ENCODE data around the gene STIM2. TPM values are rescaled to one million over a fixed set of nuclear protein-coding genes. Genes with fewer than 3 reads are reported as not detected.

STIM2 gene
- total and polyA plus RNA-seq, 9 of the 15 experiments (the other 6 are each of a cell fraction or from before 2014, with no cell fraction given) = 7.2 to 26.8 (median 15.4) TPM

DNA sequence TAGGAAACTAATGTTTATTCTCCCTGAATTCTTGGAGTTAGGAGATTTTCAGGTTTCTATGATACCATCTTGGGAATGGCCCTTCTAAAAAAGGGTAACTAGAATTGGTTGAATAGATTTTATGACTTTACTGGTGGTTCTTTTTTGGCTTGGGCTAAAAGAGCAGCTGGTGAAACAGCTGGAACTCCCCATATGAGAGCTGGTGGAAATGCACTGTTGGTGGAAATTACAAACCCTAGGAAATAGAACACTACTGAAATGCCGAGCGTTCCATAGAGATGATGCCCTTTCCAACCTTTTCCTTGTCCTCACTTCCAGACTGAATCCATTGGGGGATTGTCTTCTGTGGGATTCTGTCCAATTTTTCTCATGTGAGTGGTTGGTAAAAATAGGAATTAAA lies 139.5 kb downstream of the STIM2 start:
- no peaks in the 10 kb centered on the region for H3K79me2 ChIP-seq (ENCODE audit: control insufficient read depth, insufficient read depth, low read length)
- no TSS peak for BruUV-seq (replicated peaks)
- POLR2A ChIA-PET = no interaction called here
- TF ChIP-seq ZNF239 (CRISPR knock-in tag; IDR thresholded peaks at IDR 0.05) (no peak), GTF2F1 (IDR thresholded peaks at IDR 0.05; ENCODE audit: low read depth, low read length) (no peak), XRCC3 (IDR thresholded peaks at IDR 0.05) (no peak), CBX1 (IDR thresholded peaks at IDR 0.05; ENCODE audit: low read depth) (no peak), NBN (IDR thresholded peaks at IDR 0.05; ENCODE audit: low read depth) (no peak), ESRRA (IDR thresholded peaks at IDR 0.05; ENCODE audit: borderline replicate concordance, low read depth) (no peak), MNT (conservative IDR thresholded peaks at IDR 0.05) (no peak), MYC (IDR thresholded peaks at IDR 0.05; ENCODE audit: low read depth, low read length) (no peak), MYC (CRISPR knock-in tag; IDR thresholded peaks at IDR 0.05; ENCODE audit: borderline replicate concordance, low read depth) (no peak), ZNF282 (CRISPR knock-in tag; IDR thresholded peaks at IDR 0.05) (no peak), U2AF2 (optimal IDR thresholded peaks at IDR 0.05; ENCODE audit: low read depth, low read length) (no peak), CTBP1 (IDR thresholded peaks at IDR 0.05; ENCODE audit: borderline replicate concordance) (no peak), KAT8 (IDR thresholded peaks at IDR 0.05; ENCODE audit: low read depth) (no peak), HMG20B (CRISPR knock-in tag; IDR thresholded peaks at IDR 0.05) (no peak)
- TF ChIP-seq, protein P1, sequence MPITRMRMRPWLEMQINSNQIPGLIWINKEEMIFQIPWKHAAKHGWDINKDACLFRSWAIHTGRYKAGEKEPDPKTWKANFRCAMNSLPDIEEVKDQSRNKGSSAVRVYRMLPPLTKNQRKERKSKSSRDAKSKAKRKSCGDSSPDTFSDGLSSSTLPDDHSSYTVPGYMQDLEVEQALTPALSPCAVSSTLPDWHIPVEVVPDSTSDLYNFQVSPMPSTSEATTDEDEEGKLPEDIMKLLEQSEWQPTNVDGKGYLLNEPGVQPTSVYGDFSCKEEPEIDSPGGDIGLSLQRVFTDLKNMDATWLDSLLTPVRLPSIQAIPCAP (CRISPR knock-in tag; IDR thresholded peaks at IDR 0.05; ENCODE audit: borderline replicate concordance) = no peak
- TF ChIP-seq, protein P2, sequence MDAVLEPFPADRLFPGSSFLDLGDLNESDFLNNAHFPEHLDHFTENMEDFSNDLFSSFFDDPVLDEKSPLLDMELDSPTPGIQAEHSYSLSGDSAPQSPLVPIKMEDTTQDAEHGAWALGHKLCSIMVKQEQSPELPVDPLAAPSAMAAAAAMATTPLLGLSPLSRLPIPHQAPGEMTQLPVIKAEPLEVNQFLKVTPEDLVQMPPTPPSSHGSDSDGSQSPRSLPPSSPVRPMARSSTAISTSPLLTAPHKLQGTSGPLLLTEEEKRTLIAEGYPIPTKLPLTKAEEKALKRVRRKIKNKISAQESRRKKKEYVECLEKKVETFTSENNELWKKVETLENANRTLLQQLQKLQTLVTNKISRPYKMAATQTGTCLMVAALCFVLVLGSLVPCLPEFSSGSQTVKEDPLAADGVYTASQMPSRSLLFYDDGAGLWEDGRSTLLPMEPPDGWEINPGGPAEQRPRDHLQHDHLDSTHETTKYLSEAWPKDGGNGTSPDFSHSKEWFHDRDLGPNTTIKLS (IDR thresholded peaks at IDR 0.05; ENCODE audit: borderline replicate concordance, low read depth) = no peak
- TF ChIP-seq, protein P3, sequence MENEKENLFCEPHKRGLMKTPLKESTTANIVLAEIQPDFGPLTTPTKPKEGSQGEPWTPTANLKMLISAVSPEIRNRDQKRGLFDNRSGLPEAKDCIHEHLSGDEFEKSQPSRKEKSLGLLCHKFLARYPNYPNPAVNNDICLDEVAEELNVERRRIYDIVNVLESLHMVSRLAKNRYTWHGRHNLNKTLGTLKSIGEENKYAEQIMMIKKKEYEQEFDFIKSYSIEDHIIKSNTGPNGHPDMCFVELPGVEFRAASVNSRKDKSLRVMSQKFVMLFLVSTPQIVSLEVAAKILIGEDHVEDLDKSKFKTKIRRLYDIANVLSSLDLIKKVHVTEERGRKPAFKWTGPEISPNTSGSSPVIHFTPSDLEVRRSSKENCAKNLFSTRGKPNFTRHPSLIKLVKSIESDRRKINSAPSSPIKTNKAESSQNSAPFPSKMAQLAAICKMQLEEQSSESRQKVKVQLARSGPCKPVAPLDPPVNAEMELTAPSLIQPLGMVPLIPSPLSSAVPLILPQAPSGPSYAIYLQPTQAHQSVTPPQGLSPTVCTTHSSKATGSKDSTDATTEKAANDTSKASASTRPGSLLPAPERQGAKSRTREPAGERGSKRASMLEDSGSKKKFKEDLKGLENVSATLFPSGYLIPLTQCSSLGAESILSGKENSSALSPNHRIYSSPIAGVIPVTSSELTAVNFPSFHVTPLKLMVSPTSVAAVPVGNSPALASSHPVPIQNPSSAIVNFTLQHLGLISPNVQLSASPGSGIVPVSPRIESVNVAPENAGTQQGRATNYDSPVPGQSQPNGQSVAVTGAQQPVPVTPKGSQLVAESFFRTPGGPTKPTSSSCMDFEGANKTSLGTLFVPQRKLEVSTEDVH (IDR thresholded peaks at IDR 0.05; ENCODE audit: low read depth, partially characterized antibody) = no peak

More for the DNA sequence above, 139.5 kb downstream of the STIM2 start:
- H3K9me3 ChIP-seq (replicated peaks; ENCODE audit: control insufficient read depth, insufficient read depth, low read depth, low read length) = no peaks in the 10 kb centered on the region
- H3K27me3 ChIP-seq (ENCODE audit: control insufficient read depth in 2 of 2, insufficient read depth in 2 of 2, low read length in 2 of 2) = no peaks in the 10 kb centered on the region
- no peak overlapping the region for H2AFZ ChIP-seq (ENCODE audit: low read depth, low read length)
- no peaks in the 10 kb centered on the region for H3K4me1 ChIP-seq (replicated peaks in 1 of 2; ENCODE audit: control insufficient read depth in 2 of 2, insufficient read depth in 2 of 2, low read length in 2 of 2)
- 100% methylated on average over 2 of the region's 2 CpGs for WGBS (ENCODE audit: insufficient coverage, low coverage, missing lambda C conversion rate)
- CTCF ChIA-PET (ENCODE audit: low intra/inter-chr PET ratio) = no interaction called here
- H3K9ac ChIP-seq (ENCODE audit: insufficient read depth in 1 of 2, low read depth in 2 of 2, low read length in 2 of 2) = no peak overlapping the region
- no peak overlapping the region for H3K4me2 ChIP-seq (ENCODE audit: insufficient read depth, low read length)
- ATAC-seq (no peak), DNase-seq (ENCODE audit: extremely low read depth in 1 of 4, low spot score in 3 of 4) (no peak), FAIRE-seq (no peak)
- H3K36me3 ChIP-seq (ENCODE audit: control insufficient read depth, insufficient read depth, low read length) = no peaks in the 10 kb centered on the region; the same call in 2 of the 3 replicates
- no peaks in the 10 kb centered on the region for H3K9me1 ChIP-seq (ENCODE audit: control insufficient read depth, insufficient read depth, low read length)
- H4K20me1 ChIP-seq (replicated peaks; ENCODE audit: control insufficient read depth, insufficient read depth, low read length) = no peaks in the 10 kb centered on the region
- no peak overlapping the region for H3K4me3 ChIP-seq
- in situ Hi-C loops (cut with MboI) (no loop called here), intact Hi-C loops (cut with micrococcal nuclease) (no loop called here)
- H3K27ac ChIP-seq (ENCODE audit: extremely low read depth, low read depth, low read length) = no peak overlapping the region

Data from K562 (cell line).